ENCODE measurements around the gene ST3GAL5. TPM values are rescaled to one million over a fixed set of nuclear protein-coding genes. Genes with fewer than 3 reads are reported as not detected.

Gene ST3GAL5
- total and polyA plus RNA-seq, 2 donors (not counting 1 experiment from before 2014, with no cell fraction given), result 42.6 to 94.3 TPM

GRCh38 chr2:85929096-85930050 is 40.6 kb upstream of the ST3GAL5 start:
- H3K4me1 Mint-ChIP-seq, result peaks cover 13% of the 10 kb centered on the region
- ATAC-seq (ENCODE audit: low read depth), result no peak
- no peak overlapping the region for H3K27ac Mint-ChIP-seq
- WGBS (ENCODE audit: insufficient coverage), result 95% methylated on average over 13 of the region's 19 CpGs
- peaks cover 0 to 9% of the 10 kb centered on the region in 2 donors for H3K4me1 ChIP-seq (ENCODE audit: control insufficient read depth in 2 of 2, insufficient read depth in 2 of 2, low read length in 2 of 2)
- no peaks in the 10 kb centered on the region for H3K79me2 ChIP-seq (ENCODE audit: control insufficient read depth, insufficient read depth, low read length)
- TF ChIP-seq EZH2 (IDR thresholded peaks at IDR 0.05; ENCODE audit: borderline replicate concordance, insufficient read depth, low read depth, low read length, poor library complexity, severe bottlenecking), result no peak
- no peak for TF ChIP-seq CTCF (IDR thresholded peaks at IDR 0.05)
- DNase-seq, result no peak
- H3K9me3 Mint-ChIP-seq (ENCODE audit: insufficient read depth), result no peaks in the 10 kb centered on the region
- no peak overlapping the region for H3K4me2 ChIP-seq (replicated peaks; ENCODE audit: low read depth, low read length, poor library complexity, severe bottlenecking)
- ChIA-PET CTCF (interaction anchor here (0.9 kb wide), 1 partner anchor 102 kb away, joined by 3 read pairs; no protein-coding TSS in a partner anchor), POLR2A (no interaction called here)
- H3K9ac ChIP-seq (ENCODE audit: low read length), result no peak overlapping the region
- intact Hi-C loops (cut with micrococcal nuclease), result no loop called here
- H3K27me3 ChIP-seq (replicated peaks in 1 of 4; ENCODE audit: control extremely low read depth in 1 of 4, control insufficient read depth in 3 of 4, insufficient read depth in 4 of 4, low read length in 3 of 4), result peaks cover 0 to 2% (median 0%) of the 10 kb centered on the region in 4 experiments
- no peaks in the 10 kb centered on the region for H3K36me3 ChIP-seq (replicated peaks in 1 of 2; ENCODE audit: control extremely low read depth in 1 of 2, control insufficient read depth in 1 of 2, extremely low read depth in 1 of 2, insufficient read depth in 2 of 2, low read length in 1 of 2)
- no peaks in the 10 kb centered on the region for H4K20me1 ChIP-seq (ENCODE audit: control insufficient read depth, insufficient read depth, low read length, poor library complexity, severe bottlenecking)
- H3K27ac ChIP-seq (ENCODE audit: low read length in 2 of 2), result no peak overlapping the region
- no peak overlapping the region for H2AFZ ChIP-seq (ENCODE audit: insufficient read depth, low read depth, low read length, poor library complexity, severe bottlenecking)
- no peak overlapping the region for H3K4me3 Mint-ChIP-seq
- H3K27me3 Mint-ChIP-seq, result no peaks in the 10 kb centered on the region
- H3K4me3 ChIP-seq (ENCODE audit: control extremely low read depth in 1 of 5, extremely low read depth in 1 of 5, insufficient read depth in 1 of 5, low read depth in 2 of 5, low read length in 4 of 5), result no peak overlapping the region
- H3K9me3 ChIP-seq (ENCODE audit: control extremely low read depth in 1 of 3, control insufficient read depth in 2 of 3, insufficient read depth in 1 of 3, low read length in 2 of 3), result peaks cover 0 to 7% (median 0%) of the 10 kb centered on the region in 3 donors

All from B cell (primary cell).